ENCODE results near the gene PAQR8. TPM values are rescaled to one million over a fixed set of nuclear protein-coding genes. Genes with fewer than 3 reads are reported as not detected.

Gene PAQR8
- total RNA-seq, 1 donor from 2014 or later = 1.5 TPM

- no peak overlapping the region for H3K4me3 ChIP-seq (ENCODE audit: insufficient read depth, low read depth, low read length)
- no peaks in the 10 kb centered on the region for H3K9me3 ChIP-seq (ENCODE audit: insufficient read depth, low read depth, low read length)
- H3K79me2 ChIP-seq (ENCODE audit: insufficient read depth, low read length) = no peaks in the 10 kb centered on the region
- no peaks in the 10 kb centered on the region for H3K4me1 ChIP-seq (ENCODE audit: insufficient read depth, low read length)
- Mint-ChIP-seq H3K9me3 (ENCODE audit: unreplicated experiment) (no peaks in the 10 kb centered on the region), H3K4me1 (ENCODE audit: low read depth, unreplicated experiment) (peaks cover 6% of the 10 kb centered on the region), H3K36me3 (ENCODE audit: low read depth, unreplicated experiment) (no peaks in the 10 kb centered on the region), H3K27ac (ENCODE audit: unreplicated experiment) (no peak overlapping the region), H3K27me3 (ENCODE audit: low read depth, unreplicated experiment) (no peaks in the 10 kb centered on the region), H3K4me3 (ENCODE audit: unreplicated experiment) (no peak overlapping the region)
- no peak overlapping the region for H3K27ac ChIP-seq (ENCODE audit: low read depth, low read length)
- H3K4me2 ChIP-seq (ENCODE audit: low read length) = no peak overlapping the region
- DNase-seq (ENCODE audit: low read depth) = no peak
- H4K20me1 ChIP-seq (ENCODE audit: insufficient read depth, low read length) = no peaks in the 10 kb centered on the region
- FAIRE-seq = no peak
- no peak overlapping the region for H3K9ac ChIP-seq (ENCODE audit: low read length)
- H3K27me3 ChIP-seq (ENCODE audit: insufficient read depth, low read length) = no peaks in the 10 kb centered on the region
- H3K36me3 ChIP-seq (ENCODE audit: insufficient read depth, low read length) = no peaks in the 10 kb centered on the region
- TF ChIP-seq, protein P1, sequence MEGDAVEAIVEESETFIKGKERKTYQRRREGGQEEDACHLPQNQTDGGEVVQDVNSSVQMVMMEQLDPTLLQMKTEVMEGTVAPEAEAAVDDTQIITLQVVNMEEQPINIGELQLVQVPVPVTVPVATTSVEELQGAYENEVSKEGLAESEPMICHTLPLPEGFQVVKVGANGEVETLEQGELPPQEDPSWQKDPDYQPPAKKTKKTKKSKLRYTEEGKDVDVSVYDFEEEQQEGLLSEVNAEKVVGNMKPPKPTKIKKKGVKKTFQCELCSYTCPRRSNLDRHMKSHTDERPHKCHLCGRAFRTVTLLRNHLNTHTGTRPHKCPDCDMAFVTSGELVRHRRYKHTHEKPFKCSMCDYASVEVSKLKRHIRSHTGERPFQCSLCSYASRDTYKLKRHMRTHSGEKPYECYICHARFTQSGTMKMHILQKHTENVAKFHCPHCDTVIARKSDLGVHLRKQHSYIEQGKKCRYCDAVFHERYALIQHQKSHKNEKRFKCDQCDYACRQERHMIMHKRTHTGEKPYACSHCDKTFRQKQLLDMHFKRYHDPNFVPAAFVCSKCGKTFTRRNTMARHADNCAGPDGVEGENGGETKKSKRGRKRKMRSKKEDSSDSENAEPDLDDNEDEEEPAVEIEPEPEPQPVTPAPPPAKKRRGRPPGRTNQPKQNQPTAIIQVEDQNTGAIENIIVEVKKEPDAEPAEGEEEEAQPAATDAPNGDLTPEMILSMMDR (IDR thresholded peaks at IDR 0.05; ENCODE audit: insufficient read depth, low read depth, low read length) = no peak
- no peak for TF ChIP-seq EZH2 (IDR thresholded peaks at IDR 0.05; ENCODE audit: insufficient read depth, low read length)
- H2AFZ ChIP-seq (ENCODE audit: low read depth, low read length) = no peak overlapping the region
Measured at GRCh38 chr6:52405243-52405642, 43.3 kb downstream of the PAQR8 start.

DNA sequence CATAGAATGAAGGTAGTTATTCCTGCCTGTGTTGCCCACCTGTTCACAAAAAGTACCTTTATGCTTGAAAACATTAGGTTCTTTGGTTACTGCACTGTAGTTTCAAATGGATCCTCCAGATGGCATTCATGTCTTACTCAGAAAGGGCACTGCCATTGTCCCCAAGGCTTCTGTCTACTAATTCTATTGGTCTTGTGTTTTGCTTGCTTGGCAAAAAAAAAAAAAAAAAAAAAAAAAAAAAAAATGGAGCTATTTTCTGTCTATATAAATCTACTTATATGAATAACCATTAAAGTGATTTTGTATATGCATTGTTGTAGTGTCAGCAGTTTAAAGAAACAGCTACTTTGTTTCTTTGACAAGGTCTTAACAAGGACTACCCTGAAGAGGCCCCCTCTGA lies 45.5 kb downstream of the PAQR8 start:
- Histone ChIP-seq H2AFZ (ENCODE audit: low read depth, low read length) (no peak overlapping the region), H3K27ac (ENCODE audit: low read depth, low read length) (no peak overlapping the region), H3K9me3 (ENCODE audit: insufficient read depth, low read depth, low read length) (no peaks in the 10 kb centered on the region), H3K36me3 (ENCODE audit: insufficient read depth, low read length) (no peaks in the 10 kb centered on the region), H3K4me1 (ENCODE audit: insufficient read depth, low read length) (no peaks in the 10 kb centered on the region), H3K79me2 (ENCODE audit: insufficient read depth, low read length) (no peaks in the 10 kb centered on the region), H4K20me1 (ENCODE audit: insufficient read depth, low read length) (no peaks in the 10 kb centered on the region), H3K27me3 (ENCODE audit: insufficient read depth, low read length) (no peaks in the 10 kb centered on the region), H3K9ac (ENCODE audit: low read length) (no peak overlapping the region), H3K4me2 (ENCODE audit: low read length) (no peak overlapping the region), H3K4me3 (ENCODE audit: insufficient read depth, low read depth, low read length) (no peak overlapping the region)
- Mint-ChIP-seq H3K27me3 (ENCODE audit: low read depth, unreplicated experiment) (no peaks in the 10 kb centered on the region), H3K36me3 (ENCODE audit: low read depth, unreplicated experiment) (no peaks in the 10 kb centered on the region), H3K4me1 (ENCODE audit: low read depth, unreplicated experiment) (peaks cover 22% of the 10 kb centered on the region), H3K27ac (ENCODE audit: unreplicated experiment) (no peak overlapping the region), H3K4me3 (ENCODE audit: unreplicated experiment) (no peak overlapping the region), H3K9me3 (ENCODE audit: unreplicated experiment) (no peaks in the 10 kb centered on the region)
- DNase-seq (ENCODE audit: low read depth) (peak; percentile 42), FAIRE-seq (no peak)
- TF ChIP-seq, protein P1 (IDR thresholded peaks at IDR 0.05; ENCODE audit: insufficient read depth, low read depth, low read length) = peak; percentile 54
- TF ChIP-seq EZH2 (IDR thresholded peaks at IDR 0.05; ENCODE audit: insufficient read depth, low read length) = no peak

DNA sequence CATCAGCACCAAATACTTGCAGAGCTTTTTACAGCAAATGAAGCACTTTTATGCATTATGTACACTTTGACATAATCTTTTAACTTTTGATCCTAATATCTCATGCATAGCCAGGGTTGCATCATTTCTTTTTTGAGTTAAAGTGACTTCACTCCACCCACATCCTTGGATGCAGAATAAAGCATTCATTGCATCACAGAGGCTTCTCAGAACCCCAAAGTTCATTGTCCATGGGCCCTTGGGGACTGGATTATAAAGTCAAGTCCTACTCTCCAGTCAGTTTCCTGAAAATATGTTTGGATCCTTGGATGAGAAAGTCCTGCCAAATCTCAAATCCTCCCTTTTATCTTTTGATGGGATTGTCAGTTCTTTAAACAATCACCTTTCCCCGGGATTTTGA lies 47.5 kb downstream of the PAQR8 start:
- H3K27ac ChIP-seq (ENCODE audit: low read depth, low read length) = no peak overlapping the region
- no peak overlapping the region for H3K4me2 ChIP-seq (ENCODE audit: low read length)
- H3K9me3 ChIP-seq (ENCODE audit: insufficient read depth, low read depth, low read length) = no peaks in the 10 kb centered on the region
- peaks cover 28% of the 10 kb centered on the region for H3K4me1 Mint-ChIP-seq (ENCODE audit: low read depth, unreplicated experiment)
- H3K36me3 Mint-ChIP-seq (ENCODE audit: low read depth, unreplicated experiment) = no peaks in the 10 kb centered on the region
- no peak overlapping the region for H2AFZ ChIP-seq (ENCODE audit: low read depth, low read length)
- H3K4me3 ChIP-seq (ENCODE audit: insufficient read depth, low read depth, low read length) = no peak overlapping the region
- FAIRE-seq (no peak), DNase-seq (ENCODE audit: low read depth) (no peak)
- peak overlapping the region; percentile 4 for H3K27ac Mint-ChIP-seq (ENCODE audit: unreplicated experiment)
- H3K4me1 ChIP-seq (ENCODE audit: insufficient read depth, low read length) = no peaks in the 10 kb centered on the region
- TF ChIP-seq, protein P1 (IDR thresholded peaks at IDR 0.05; ENCODE audit: insufficient read depth, low read depth, low read length) = no peak
- no peak for TF ChIP-seq EZH2 (IDR thresholded peaks at IDR 0.05; ENCODE audit: insufficient read depth, low read length)
- no peak overlapping the region for H3K4me3 Mint-ChIP-seq (ENCODE audit: unreplicated experiment)
- no peaks in the 10 kb centered on the region for H3K79me2 ChIP-seq (ENCODE audit: insufficient read depth, low read length)
- no peaks in the 10 kb centered on the region for H3K9me3 Mint-ChIP-seq (ENCODE audit: unreplicated experiment)
- no peak overlapping the region for H3K9ac ChIP-seq (ENCODE audit: low read length)
- no peaks in the 10 kb centered on the region for H4K20me1 ChIP-seq (ENCODE audit: insufficient read depth, low read length)
- H3K27me3 Mint-ChIP-seq (ENCODE audit: low read depth, unreplicated experiment) = no peaks in the 10 kb centered on the region
- no peaks in the 10 kb centered on the region for H3K27me3 ChIP-seq (ENCODE audit: insufficient read depth, low read length)
- no peaks in the 10 kb centered on the region for H3K36me3 ChIP-seq (ENCODE audit: insufficient read depth, low read length)
